ENCODE measurements around the gene TOB1.
"Not testable (repeated sequence)": the region's sequence is repeated elsewhere in the genome, so short reads cannot be mapped to it uniquely, and the experiment has no call there.

The TOB1 gene

GRCh38 chr17:50889528-50890118 is 23.5 kb upstream of the TOB1 start:
- no peak for TF ChIP-seq Cebpa-rat (IDR thresholded peaks at IDR 0.05)
- Histone ChIP-seq H4K20me1 (no peaks in the 10 kb centered on the region), H3K27ac (no peak overlapping the region), H3K9me3 (replicated peaks in 1 of 11) (no peaks in the 10 kb centered on the region), H3K27me3 (no peaks in the 10 kb centered on the region), H3K4me1 (peaks cover 0 to 14% (median 5%) of the 10 kb centered on the region in 10 experiments; a peak in 16 of 20 replicates), H3K4me2 (no peak overlapping the region), H3K36me3 (no peaks in the 10 kb centered on the region), H3K9ac (no peak overlapping the region), H3K4me3 (no peak overlapping the region)

GRCh38 chr17:50887705-50888245 is 21.6 kb upstream of the TOB1 start:
- Histone ChIP-seq H3K4me1 (peaks cover 11 to 22% (median 16%) of the 10 kb centered on the region in 10 experiments), H4K20me1 (no peaks in the 10 kb centered on the region), H3K4me3 (no peak overlapping the region), H3K4me2 (no peak overlapping the region), H3K36me3 (no peaks in the 10 kb centered on the region), H3K9me3 (replicated peaks in 1 of 11) (no peaks in the 10 kb centered on the region), H3K27me3 (no peaks in the 10 kb centered on the region), H3K27ac (no peak overlapping the region), H3K9ac (no peak overlapping the region)
- no peak for TF ChIP-seq Cebpa-rat (IDR thresholded peaks at IDR 0.05)

- Histone ChIP-seq H3K4me1 (peaks cover 11 to 22% (median 16%) of the 10 kb centered on the region in 10 experiments), H3K27me3 (no peaks in the 10 kb centered on the region), H3K9ac (peak overlapping the region in 3 of 11 experiments; percentile 18 to 23 (median 21); a peak in 3 of 22 replicates), H4K20me1 (no peaks in the 10 kb centered on the region), H3K36me3 (peaks cover 0 to 5% (median 0%) of the 10 kb centered on the region in 11 experiments; a peak in 1 of 22 replicates), H3K4me3 (no peak overlapping the region), H3K9me3 (replicated peaks in 1 of 11) (peaks cover 5 to 6% (median 6%) of the 10 kb centered on the region in 11 experiments), H3K27ac (peak overlapping the region in 5 of 11 experiments; percentile 0 to 38 (median 23); a peak in 5 of 22 replicates), H3K4me2 (peak overlapping the region in 10 of 11 experiments; percentile 7 to 62 (median 50); a peak in 15 of 22 replicates)
- no peak for TF ChIP-seq Cebpa-rat (IDR thresholded peaks at IDR 0.05)
Measured at GRCh38 chr17:50884439-50885311, 18.5 kb upstream of the TOB1 start.

GRCh38 chr17:50883850-50884438 is 17.8 kb upstream of the TOB1 start:
- Histone ChIP-seq H3K9me3 (replicated peaks in 1 of 11) (peaks cover 12 to 14% (median 13%) of the 10 kb centered on the region in 11 experiments), H3K27me3 (no peaks in the 10 kb centered on the region), H3K4me2 (peak overlapping the region in 10 of 11 experiments; percentile 7 to 62 (median 50); a peak in 17 of 22 replicates), H3K9ac (0 out of 22 replicates have a peak overlapping the region, but pooled peaks of 3 of the 11 experiments have one; percentile 18 to 23 (median 21)), H3K4me1 (peaks cover 11 to 22% (median 16%) of the 10 kb centered on the region in 10 experiments), H3K36me3 (peaks cover 0 to 5% (median 0%) of the 10 kb centered on the region in 11 experiments; a peak in 1 of 22 replicates), H3K27ac (peak overlapping the region in 5 of 11 experiments; percentile 0 to 38 (median 23); a peak in 5 of 22 replicates), H4K20me1 (no peaks in the 10 kb centered on the region), H3K4me3 (no peak overlapping the region)
- no peak for TF ChIP-seq Cebpa-rat (IDR thresholded peaks at IDR 0.05)

- Histone ChIP-seq H3K4me3 (no peak overlapping the region), H3K27ac (no peak overlapping the region), H3K4me2 (no peak overlapping the region), H3K27me3 (no peaks in the 10 kb centered on the region), H3K9ac (no peak overlapping the region), H4K20me1 (no peaks in the 10 kb centered on the region), H3K9me3 (replicated peaks in 1 of 11) (peaks cover 13 to 18% (median 14%) of the 10 kb centered on the region in 11 experiments), H3K4me1 (peaks cover 11 to 22% (median 16%) of the 10 kb centered on the region in 10 experiments), H3K36me3 (peaks cover 0 to 5% (median 0%) of the 10 kb centered on the region in 11 experiments; a peak in 1 of 22 replicates)
- TF ChIP-seq Cebpa-rat (IDR thresholded peaks at IDR 0.05): no peak
Measured at GRCh38 chr17:50882851-50883250, 16.7 kb upstream of the TOB1 start.

- Histone ChIP-seq H3K4me2 (no peak overlapping the region), H3K9ac (no peak overlapping the region), H3K27ac (no peak overlapping the region), H4K20me1 (no peaks in the 10 kb centered on the region), H3K4me3 (no peak overlapping the region), H3K27me3 (no peaks in the 10 kb centered on the region), H3K36me3 (peaks cover 0 to 5% (median 0%) of the 10 kb centered on the region in 11 experiments; a peak in 1 of 22 replicates), H3K9me3 (replicated peaks in 1 of 11) (peaks cover 13 to 18% (median 14%) of the 10 kb centered on the region in 11 experiments), H3K4me1 (peaks cover 11 to 19% (median 16%) of the 10 kb centered on the region in 10 experiments)
- TF ChIP-seq Cebpa-rat (IDR thresholded peaks at IDR 0.05): no peak
Measured at GRCh38 chr17:50881182-50881581, 15.0 kb upstream of the TOB1 start.

- Histone ChIP-seq H3K4me2 (no peak overlapping the region), H3K4me3 (no peak overlapping the region), H3K36me3 (peaks cover 0 to 5% (median 0%) of the 10 kb centered on the region in 11 experiments; a peak in 1 of 22 replicates), H3K27ac (no peak overlapping the region), H3K4me1 (peaks cover 5 to 14% (median 7%) of the 10 kb centered on the region in 10 experiments), H3K9ac (no peak overlapping the region), H3K9me3 (replicated peaks in 1 of 11) (peaks cover 13 to 18% (median 14%) of the 10 kb centered on the region in 11 experiments), H4K20me1 (no peaks in the 10 kb centered on the region), H3K27me3 (no peaks in the 10 kb centered on the region)
- no peak for TF ChIP-seq Cebpa-rat (IDR thresholded peaks at IDR 0.05)
Measured at GRCh38 chr17:50879086-50879485, 12.9 kb upstream of the TOB1 start.

GRCh38 chr17:50877838-50878237 is 11.7 kb upstream of the TOB1 start:
- Histone ChIP-seq H3K9me3 (replicated peaks in 1 of 11) (peaks cover 13 to 18% (median 14%) of the 10 kb centered on the region in 11 experiments), H4K20me1 (no peaks in the 10 kb centered on the region), H3K4me1 (peaks cover 5 to 13% (median 7%) of the 10 kb centered on the region in 10 experiments), H3K4me2 (no peak overlapping the region), H3K27me3 (no peaks in the 10 kb centered on the region), H3K4me3 (no peak overlapping the region), H3K9ac (no peak overlapping the region), H3K27ac (no peak overlapping the region), H3K36me3 (peaks cover 0 to 5% (median 0%) of the 10 kb centered on the region in 11 experiments; a peak in 1 of 22 replicates)
- TF ChIP-seq Cebpa-rat (IDR thresholded peaks at IDR 0.05): no peak

GRCh38 chr17:50877042-50877441 is 10.9 kb upstream of the TOB1 start:
- H3K4me2 ChIP-seq, H3K4me3 ChIP-seq, H3K27ac ChIP-seq, H3K9ac ChIP-seq, H3K36me3 ChIP-seq, H4K20me1 ChIP-seq, H3K27me3 ChIP-seq: not testable (repeated sequence)
- H3K4me1 ChIP-seq: peaks cover 13 to 21% (median 15%) of the 10 kb centered on the region in 10 experiments
- H3K9me3 ChIP-seq (replicated peaks in 1 of 11): peaks cover 13 to 18% (median 14%) of the 10 kb centered on the region in 11 experiments
